Measurements from ENCODE around the gene ZDHHC5.

Gene ZDHHC5, protein sequence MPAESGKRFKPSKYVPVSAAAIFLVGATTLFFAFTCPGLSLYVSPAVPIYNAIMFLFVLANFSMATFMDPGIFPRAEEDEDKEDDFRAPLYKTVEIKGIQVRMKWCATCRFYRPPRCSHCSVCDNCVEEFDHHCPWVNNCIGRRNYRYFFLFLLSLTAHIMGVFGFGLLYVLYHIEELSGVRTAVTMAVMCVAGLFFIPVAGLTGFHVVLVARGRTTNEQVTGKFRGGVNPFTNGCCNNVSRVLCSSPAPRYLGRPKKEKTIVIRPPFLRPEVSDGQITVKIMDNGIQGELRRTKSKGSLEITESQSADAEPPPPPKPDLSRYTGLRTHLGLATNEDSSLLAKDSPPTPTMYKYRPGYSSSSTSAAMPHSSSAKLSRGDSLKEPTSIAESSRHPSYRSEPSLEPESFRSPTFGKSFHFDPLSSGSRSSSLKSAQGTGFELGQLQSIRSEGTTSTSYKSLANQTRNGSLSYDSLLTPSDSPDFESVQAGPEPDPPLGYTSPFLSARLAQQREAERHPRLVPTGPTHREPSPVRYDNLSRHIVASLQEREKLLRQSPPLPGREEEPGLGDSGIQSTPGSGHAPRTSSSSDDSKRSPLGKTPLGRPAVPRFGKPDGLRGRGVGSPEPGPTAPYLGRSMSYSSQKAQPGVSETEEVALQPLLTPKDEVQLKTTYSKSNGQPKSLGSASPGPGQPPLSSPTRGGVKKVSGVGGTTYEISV

DNA sequence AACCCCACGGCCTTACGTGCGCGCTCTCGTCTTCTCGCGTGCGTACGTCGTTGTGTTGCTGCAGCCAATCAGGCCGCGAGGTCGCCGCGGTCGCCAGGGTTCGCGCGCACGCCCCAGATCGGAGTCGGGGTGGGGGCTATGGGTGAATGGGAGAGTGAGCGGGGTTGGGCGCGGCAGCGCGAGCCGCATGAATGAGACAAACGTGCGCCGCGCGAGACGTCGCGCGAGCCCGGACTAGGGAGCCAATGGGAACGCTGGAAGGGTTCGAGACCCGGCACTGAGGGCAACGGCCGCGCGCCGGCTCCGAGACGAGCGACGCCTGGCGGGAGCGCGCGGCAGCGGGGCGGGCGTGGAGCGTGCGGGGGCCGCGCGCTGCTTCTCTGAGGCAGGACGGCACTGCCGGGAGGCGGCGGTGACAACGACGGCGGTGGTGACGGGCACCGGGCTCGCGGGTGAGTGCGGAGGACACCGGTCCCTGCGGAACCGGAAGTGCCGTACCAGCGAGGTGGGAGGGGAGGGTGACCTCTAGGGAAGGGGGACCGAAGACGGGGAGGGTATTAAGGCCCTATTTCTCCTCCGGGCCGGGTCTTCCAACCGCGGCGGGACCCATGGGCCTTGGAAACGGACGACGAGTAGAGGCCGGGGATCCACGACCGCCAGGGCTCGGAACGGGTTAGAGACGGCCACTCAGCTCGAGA, at the start of gene ZDHHC5:
Gene ZDHHC5 (plus strand): TSS at position 379 of the 698 bp plus-strand sequence. CDS start 4,977 bp downstream, outside the sequence.
- DNase-seq (ENCODE audit: low read depth in 3 of 3, low spot score in 1 of 3), result peak; percentile 97 to 99 (median 98)

GRCh38 chr11:57618438-57618837, 49.5 kb upstream of the ZDHHC5 start:
- DNase-seq (ENCODE audit: low read depth in 3 of 3, low spot score in 1 of 3), result no peak

- no peak for DNase-seq (ENCODE audit: low read depth in 3 of 3, low spot score in 1 of 3)
Measured at GRCh38 chr11:57619331-57619730, 48.6 kb upstream of the ZDHHC5 start.

DNA sequence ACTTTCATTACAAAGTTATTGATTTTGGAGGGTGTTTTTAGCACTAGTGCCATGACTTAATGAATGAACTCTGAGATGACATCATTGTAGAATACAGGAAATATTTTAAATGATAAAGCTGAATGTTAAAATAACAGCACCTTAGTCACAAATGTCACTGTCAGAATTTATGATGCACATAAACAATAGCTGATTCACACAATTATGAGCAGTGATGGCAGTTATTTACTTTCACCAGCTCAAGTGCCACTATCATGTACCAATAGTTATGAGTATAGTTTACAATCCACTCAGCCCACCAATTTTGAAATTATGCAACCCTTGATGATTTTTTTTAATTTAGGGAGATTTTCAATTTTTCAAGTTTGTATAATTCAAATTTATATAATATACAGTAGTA, 47.4 kb upstream of the ZDHHC5 start:
- DNase-seq (ENCODE audit: low read depth in 3 of 3, low spot score in 1 of 3), result no peak

- DNase-seq (ENCODE audit: low read depth in 3 of 3, low spot score in 1 of 3), result no peak
Measured at GRCh38 chr11:57622263-57622662, 45.7 kb upstream of the ZDHHC5 start.

GRCh38 chr11:57624864-57625263, 43.0 kb upstream of the ZDHHC5 start:
- no peak for DNase-seq (ENCODE audit: low read depth in 3 of 3, low spot score in 1 of 3)

DNA sequence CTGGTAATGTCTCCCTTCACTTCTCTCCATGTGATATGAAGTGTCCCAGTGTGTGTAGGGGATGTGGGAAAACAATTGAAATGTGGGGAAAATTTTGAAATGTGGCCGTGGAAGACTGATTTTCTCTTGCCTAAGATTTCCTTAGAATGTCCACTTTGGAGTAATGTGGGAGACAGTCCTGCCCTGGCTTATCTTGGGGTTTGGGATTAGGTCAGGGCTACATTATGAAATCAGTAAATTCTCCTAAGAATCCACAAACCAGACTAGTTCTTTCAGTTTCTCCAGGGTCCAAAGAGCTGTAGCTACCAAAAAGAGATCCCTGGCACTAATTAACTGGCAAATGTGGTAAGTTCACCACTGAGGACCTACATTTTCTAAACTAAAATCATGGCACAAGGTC, 41.0 kb upstream of the ZDHHC5 start:
- DNase-seq (ENCODE audit: low read depth in 3 of 3, low spot score in 1 of 3), result no peak

GRCh38 chr11:57630171-57630570, 37.7 kb upstream of the ZDHHC5 start:
- no peak for DNase-seq (ENCODE audit: low read depth in 3 of 3, low spot score in 1 of 3)

GRCh38 chr11:57632116-57632515, 35.8 kb upstream of the ZDHHC5 start:
- DNase-seq (ENCODE audit: low read depth in 3 of 3, low spot score in 1 of 3), result no peak

GRCh38 chr11:57633394-57634070, 34.4 kb upstream of the ZDHHC5 start:
- DNase-seq (ENCODE audit: low read depth in 3 of 3, low spot score in 1 of 3), result no peak

- no peak for DNase-seq (ENCODE audit: low read depth in 3 of 3, low spot score in 1 of 3)
Measured at GRCh38 chr11:57634311-57634710, 33.6 kb upstream of the ZDHHC5 start.

GRCh38 chr11:57635246-57635645, 32.7 kb upstream of the ZDHHC5 start:
- no peak for DNase-seq (ENCODE audit: low read depth in 3 of 3, low spot score in 1 of 3)

DNA sequence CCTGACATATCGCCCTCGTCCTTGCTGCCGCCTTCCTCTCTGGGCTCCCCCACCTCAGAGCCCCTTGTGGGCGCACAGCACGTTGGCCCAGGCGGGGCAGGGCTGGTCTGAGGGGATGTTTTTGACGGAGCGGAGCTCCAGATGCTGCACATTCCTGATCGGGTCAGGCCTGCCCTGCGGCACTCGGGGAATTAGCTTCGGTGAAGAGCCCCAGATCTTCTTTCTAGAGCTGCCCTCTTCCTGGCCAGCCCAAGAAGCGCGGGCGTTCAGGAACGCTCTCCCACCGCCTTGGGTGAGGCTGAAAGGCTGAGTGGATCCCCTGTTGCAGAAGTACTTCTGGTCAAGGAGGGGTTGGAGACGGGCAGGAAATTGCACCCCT, 30.3 kb upstream of the ZDHHC5 start:
- no peak for DNase-seq (ENCODE audit: low read depth in 3 of 3, low spot score in 1 of 3)

DNA sequence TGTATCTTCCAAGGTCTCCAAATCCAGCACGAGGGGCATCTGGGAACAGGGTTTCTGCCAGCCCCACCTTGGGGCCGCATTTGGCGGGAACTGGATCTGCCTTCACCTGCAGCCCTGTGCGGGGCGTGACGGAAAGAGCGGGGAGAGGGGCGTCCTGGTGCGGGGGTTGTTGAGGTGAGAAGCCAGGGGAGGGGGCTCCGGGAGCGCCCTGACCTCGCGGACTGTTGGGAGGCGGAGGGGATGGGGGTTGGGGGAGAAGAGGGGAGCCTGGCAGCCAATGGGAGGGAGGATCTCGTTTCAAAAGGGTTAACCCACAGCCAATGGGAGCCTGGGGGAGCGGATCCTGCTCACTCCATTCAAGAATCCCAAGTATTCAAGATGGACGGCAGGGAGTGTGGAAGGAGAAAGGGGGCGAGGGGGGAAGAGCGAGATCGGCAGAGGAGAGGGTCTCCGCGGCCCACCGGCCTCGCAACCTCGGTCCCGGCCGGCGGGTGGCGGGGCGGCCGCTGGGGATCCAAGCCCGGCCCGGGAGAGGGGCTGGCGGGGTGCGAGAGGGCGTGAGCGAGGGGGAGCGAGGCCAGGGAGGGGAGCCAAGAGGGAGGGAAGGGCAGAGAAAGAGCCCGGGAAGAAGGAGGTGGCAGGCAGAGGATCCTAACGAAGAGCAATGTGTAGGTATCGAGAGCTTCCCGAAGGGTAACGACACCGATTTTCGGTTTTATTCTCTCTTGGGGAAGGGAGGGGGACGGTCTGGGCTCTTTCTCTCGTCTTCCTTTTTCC, 29.7 kb upstream of the ZDHHC5 start:
- no peak for DNase-seq (ENCODE audit: low read depth in 3 of 3, low spot score in 1 of 3)

DNA sequence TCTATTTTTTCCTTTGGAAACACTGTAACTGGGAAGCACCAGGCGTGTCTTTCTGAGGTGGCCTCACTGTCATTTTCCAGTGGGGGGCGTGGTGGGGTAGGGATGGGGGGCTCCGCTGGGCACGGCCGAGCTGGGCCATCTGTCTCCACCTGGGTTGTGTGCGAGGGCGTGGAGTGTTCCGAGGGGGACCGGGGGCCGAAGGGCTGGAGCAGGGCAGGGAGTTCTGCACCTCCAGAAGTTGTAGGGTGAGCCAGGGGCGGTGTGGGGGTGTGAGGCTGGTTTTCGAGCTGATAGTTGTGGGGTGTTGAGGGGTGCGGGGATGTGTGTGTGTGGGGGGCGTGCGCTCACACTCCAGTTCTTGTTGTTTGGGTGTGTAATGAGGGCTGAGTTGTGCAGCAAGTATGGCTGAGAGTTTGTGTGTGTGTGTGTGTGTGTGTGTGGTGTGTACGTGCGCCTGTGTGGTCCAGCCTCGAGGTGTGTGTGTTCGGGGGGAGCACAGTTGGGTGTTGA, 29.0 kb upstream of the ZDHHC5 start:
- no peak for DNase-seq (ENCODE audit: low read depth in 3 of 3, low spot score in 1 of 3)

GRCh38 chr11:57639321-57640067, 28.4 kb upstream of the ZDHHC5 start:
- no peak for DNase-seq (ENCODE audit: low read depth in 3 of 3, low spot score in 1 of 3)

- no peak for DNase-seq (ENCODE audit: low read depth in 3 of 3, low spot score in 1 of 3)
Measured at GRCh38 chr11:57640068-57640800, 27.7 kb upstream of the ZDHHC5 start.

- no peak for DNase-seq (ENCODE audit: low read depth in 3 of 3, low spot score in 1 of 3)
Measured at GRCh38 chr11:57641011-57641807, 26.7 kb upstream of the ZDHHC5 start.

Measured in stimulated activated CD4-positive, alpha-beta T cell treated with anti-CD3 and anti-CD28 coated beads, TNF-alpha, amount 100 ng/mL, for 1 hour (primary cell).